ENCODE results near the gene TAPBP. TPM values are rescaled to one million over a fixed set of nuclear protein-coding genes. Genes with fewer than 3 reads are reported as not detected.
A peak's percentile ranks its signal among the peaks of the same experiment; 100 is the strongest.
"Not testable (repeated sequence)": the region's sequence is repeated elsewhere in the genome, so short reads cannot be mapped to it uniquely, and the experiment has no call there.

The TAPBP gene
- total RNA-seq (2021; ENCODE audit: unreplicated experiment), result 80.1 TPM
- polyA plus RNA-seq (2012), result 37.1 and 38.1 TPM in 2 replicates
- Bru-seq, nascent RNA, result percentile 72 among the genes with signal in this experiment
- percentile 92 among the genes with signal in this experiment for BruChase-seq, experiment 1, labeled RNA remaining after a 6-hour chase
- BruChase-seq, experiment 2, labeled RNA remaining after a 2-hour chase, result percentile 88 among the genes with signal in this experiment
- long read RNA-seq, transcript TAPBP-234 (8 exons, 3,759 nt), result major isoform, 5 of 36 reads
- long read RNA-seq, partial matches to known transcripts, result 10 of 36 reads
- long read RNA-seq, other reads (novel, unspliced or antisense), result 21 of 36 reads

- Histone ChIP-seq H2AFZ (ENCODE audit: low read depth, low read length, poor library complexity, severe bottlenecking) (peak within 1 kb of the TSS; percentile 93), H3K4me1 (ENCODE audit: control insufficient read depth in 1 of 2, insufficient read depth in 2 of 2, low read length in 2 of 2) (peaks cover 33 to 45% of the 10 kb centered on the region in 2 experiments), H3K27me3 (ENCODE audit: insufficient read depth, low read length) (no peaks in the 10 kb centered on the region), H3K36me3 (ENCODE audit: control insufficient read depth in 1 of 2, insufficient read depth in 2 of 2, low read length in 2 of 2) (peaks cover 4 to 7% of the 10 kb centered on the region in 2 experiments; a peak in 3 of 4 replicates), H3K9me2 (ENCODE audit: insufficient read depth) (no peaks in the 10 kb centered on the region), H3K4me2 (ENCODE audit: low read length) (peak within 1 kb of the TSS; percentile 95), H3K4me3 (replicated peaks in 1 of 2; ENCODE audit: low read depth in 1 of 2, low read length in 2 of 2) (peak within 1 kb of the TSS; percentile 78 to 91), H3K79me2 (ENCODE audit: insufficient read depth, low read length) (peaks cover 27% of the 10 kb centered on the region), H3K27ac (ENCODE audit: low read depth, low read length) (peak within 1 kb of the TSS; percentile 89), H4K20me1 (ENCODE audit: insufficient read depth) (no peaks in the 10 kb centered on the region), H3K9me3 (ENCODE audit: control insufficient read depth in 1 of 2, insufficient read depth in 1 of 2, low read depth in 1 of 2, low read length in 2 of 2) (no peaks in the 10 kb centered on the region), H3K9ac (ENCODE audit: low read length) (peak within 1 kb of the TSS; percentile 92)
- intact Hi-C loops (cut with micrococcal nuclease), result loop anchor here (2.0 kb wide), 1 partner anchor 15 kb away; the partner anchor contains the start of gene RGL2
- ChIA-PET RAD21 (ENCODE audit: low non-redundant PET in 1 of 2, low total read pairs in 2 of 2, uncharacterized antibody in 2 of 2, unreplicated experiment in 2 of 2) (no interaction called here), POLR2A (no interaction called here), CTCF (no interaction called here)
- TF ChIP-seq POLR2A (IDR thresholded peaks at IDR 0.05; ENCODE audit: borderline replicate concordance, extremely low read depth, insufficient read depth, insufficient read length), result peak; percentile 49
- TF ChIP-seq REST (IDR thresholded peaks at IDR 0.05; ENCODE audit: low read depth), result no peak
- peak; percentile 53 for TF ChIP-seq POLR2AphosphoS5 (IDR thresholded peaks at IDR 0.05; ENCODE audit: low read depth, low read length)
- TF ChIP-seq ATF3 (IDR thresholded peaks at IDR 0.05), result no peak
- peak; percentile 56; the same call in 1 of the 2 replicates for TF ChIP-seq ZFX (IDR thresholded peaks at IDR 0.05)
- no peak for TF ChIP-seq CTCF (IDR thresholded peaks at IDR 0.05 in 2 of 3, conservative IDR thresholded peaks at IDR 0.05 in 1 of 3; ENCODE audit: borderline replicate concordance in 1 of 3, insufficient read depth in 1 of 3, low read depth in 2 of 3, low read length in 2 of 3)
- no peak for TF ChIP-seq CBX3 (IDR thresholded peaks at IDR 0.05; ENCODE audit: low read depth)
- DNase-seq (ENCODE audit: low read depth, low spot score), result no peak
- TSS peak; percentile 61 for BruUV-seq (replicated peaks)
- peak; percentile 24 for ATAC-seq
Measured at GRCh38 chr6:33313709-33314514, at the start of gene TAPBP. Gene TAPBP (minus strand): TSS chr6:33314078. CDS start chr6:33314041, 37 bp downstream.

GRCh38 chr6:33363486-33363885 lies 49.6 kb upstream of the TAPBP start:
- BruUV-seq (replicated peaks); H3K79me2 ChIP-seq (ENCODE audit: insufficient read depth, low read length); H2AFZ ChIP-seq (ENCODE audit: low read depth, low read length, poor library complexity, severe bottlenecking); H4K20me1 ChIP-seq (ENCODE audit: insufficient read depth); H3K9me3 ChIP-seq (ENCODE audit: control insufficient read depth in 1 of 2, insufficient read depth in 1 of 2, low read depth in 1 of 2, low read length in 2 of 2); H3K4me2 ChIP-seq (ENCODE audit: low read length); H3K36me3 ChIP-seq (ENCODE audit: control insufficient read depth in 1 of 2, insufficient read depth in 2 of 2, low read length in 2 of 2); H3K9ac ChIP-seq (ENCODE audit: low read length); H3K9me2 ChIP-seq (ENCODE audit: insufficient read depth); RAD21 ChIA-PET (ENCODE audit: low non-redundant PET in 1 of 2, low total read pairs in 2 of 2, uncharacterized antibody in 2 of 2, unreplicated experiment in 2 of 2); H3K27ac ChIP-seq (ENCODE audit: low read depth, low read length); H3K4me3 ChIP-seq (replicated peaks in 1 of 2; ENCODE audit: low read depth in 1 of 2, low read length in 2 of 2); intact Hi-C loops (cut with micrococcal nuclease); DNase-seq (ENCODE audit: low read depth, low spot score); ATAC-seq: not testable (repeated sequence)
- POLR2A ChIA-PET, result interaction anchor here (1.4 kb wide), 1 partner anchor 11 kb away, joined by 5 read pairs; no protein-coding TSS in a partner anchor
- H3K4me1 ChIP-seq (ENCODE audit: control insufficient read depth in 1 of 2, insufficient read depth in 2 of 2, low read length in 2 of 2), result peaks cover 7 to 12% of the 10 kb centered on the region in 2 experiments; a peak in 3 of 4 replicates
- peaks cover 11% of the 10 kb centered on the region; the same call in 1 of the 2 replicates for H3K27me3 ChIP-seq (ENCODE audit: insufficient read depth, low read length)
- CTCF ChIA-PET, result interaction anchor here (1.0 to 1.4 kb wide), 2 partner anchors 11 to 18 kb away, joined by 3 to 7 read pairs; no protein-coding TSS in a partner anchor

Data from HCT116 (cell line).